ENCODE results near the gene CD300LB.
"Not testable (repeated sequence)": the region's sequence is repeated elsewhere in the genome, so short reads cannot be mapped to it uniquely, and the experiment has no call there.

Gene CD300LB

DNA sequence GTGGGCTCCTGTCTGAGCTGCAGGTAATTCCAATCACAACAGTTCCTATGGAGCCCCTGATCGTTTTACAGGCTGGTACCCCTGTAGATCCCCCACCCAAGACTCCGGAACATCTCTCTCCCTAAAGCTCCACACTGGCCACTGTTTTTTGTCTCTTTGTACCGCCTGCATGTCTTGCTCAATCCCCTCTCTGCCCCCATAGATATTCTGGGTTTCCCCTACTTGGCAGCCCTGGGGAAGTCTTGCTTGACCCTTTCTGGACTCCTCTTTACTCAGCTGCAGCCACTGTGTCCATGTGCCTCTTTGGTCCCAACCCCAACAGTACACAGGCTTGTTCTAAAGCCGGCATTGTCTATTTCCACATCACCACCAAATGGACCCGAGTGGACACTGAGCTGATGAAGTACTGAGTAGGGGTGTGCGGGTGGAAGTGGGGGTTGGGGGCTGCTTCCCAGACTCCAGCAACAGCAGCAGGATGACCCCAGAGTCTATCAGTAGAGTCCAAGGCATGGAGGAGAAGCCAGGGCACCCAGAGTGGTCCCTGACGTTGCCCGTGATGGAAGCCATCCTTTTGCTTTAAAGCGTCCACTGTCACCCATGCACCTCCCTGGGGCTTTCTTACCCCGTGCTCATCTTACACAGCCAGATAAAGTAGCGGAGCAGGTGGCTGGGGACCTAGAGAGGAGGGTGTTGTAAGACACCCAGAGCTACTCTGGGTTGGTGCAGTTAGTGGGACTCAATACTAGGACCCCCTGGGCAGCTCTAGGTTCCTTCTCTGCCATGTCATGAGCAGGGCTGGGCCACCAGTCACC is 6.4 kb downstream of the CD300LB start:
- no peak for DNase-seq

DNA sequence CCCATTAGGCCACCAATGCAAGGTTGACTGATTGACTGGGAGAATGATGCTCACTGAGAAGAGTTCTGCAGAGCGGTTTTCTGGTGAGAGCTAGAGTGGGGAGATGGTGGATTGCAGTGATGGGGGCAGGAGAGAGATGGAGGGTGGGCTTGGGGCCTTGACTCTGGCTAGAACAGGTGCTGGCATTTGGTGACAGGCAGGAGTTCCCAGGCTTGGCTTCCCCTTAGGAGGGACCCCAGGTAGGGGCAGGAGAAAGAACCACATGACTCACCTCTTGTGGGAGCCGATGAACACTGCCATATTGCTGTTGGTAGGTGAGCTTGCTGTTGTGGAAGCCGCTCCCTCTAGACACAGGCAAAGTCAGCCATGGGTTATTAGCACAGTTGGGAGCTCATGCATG is 8.0 kb downstream of the CD300LB start:
- no peak for DNase-seq

DNA sequence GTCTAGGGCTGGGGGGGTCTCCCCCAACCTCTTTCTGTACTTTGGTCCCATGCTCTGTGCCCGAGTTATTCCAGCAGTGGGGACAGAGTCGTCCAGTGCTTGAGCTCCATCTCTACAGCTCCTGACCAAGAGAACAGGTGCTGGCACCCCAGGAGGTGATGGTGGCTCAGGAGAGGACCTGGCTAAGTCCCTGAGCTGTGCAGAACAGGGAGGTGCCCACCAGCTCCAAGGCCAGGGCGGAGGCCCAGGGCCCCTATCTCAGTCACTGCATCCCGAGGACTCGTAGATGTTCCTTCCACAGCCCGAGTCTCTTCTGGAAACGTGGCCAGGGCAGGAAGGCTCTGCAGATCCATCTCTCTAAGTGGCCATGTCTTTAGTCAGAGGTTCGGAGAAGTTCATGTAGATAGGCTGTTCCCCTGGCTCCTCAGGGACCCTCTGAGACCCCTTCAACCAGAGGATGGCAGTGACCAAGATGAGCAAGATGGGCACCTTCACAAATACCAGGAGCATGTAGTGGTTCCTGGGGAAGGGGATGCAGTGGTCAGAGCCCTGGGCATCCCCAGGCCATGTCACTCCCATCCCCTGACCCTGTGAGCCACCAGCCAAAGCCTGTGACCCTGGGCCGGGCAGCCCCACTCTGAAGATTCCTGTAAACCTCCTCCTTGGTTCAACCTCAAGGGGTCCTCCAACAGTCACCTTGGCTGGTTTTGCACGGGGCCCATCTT is 8.7 kb downstream of the CD300LB start:
- no peak for DNase-seq

DNA sequence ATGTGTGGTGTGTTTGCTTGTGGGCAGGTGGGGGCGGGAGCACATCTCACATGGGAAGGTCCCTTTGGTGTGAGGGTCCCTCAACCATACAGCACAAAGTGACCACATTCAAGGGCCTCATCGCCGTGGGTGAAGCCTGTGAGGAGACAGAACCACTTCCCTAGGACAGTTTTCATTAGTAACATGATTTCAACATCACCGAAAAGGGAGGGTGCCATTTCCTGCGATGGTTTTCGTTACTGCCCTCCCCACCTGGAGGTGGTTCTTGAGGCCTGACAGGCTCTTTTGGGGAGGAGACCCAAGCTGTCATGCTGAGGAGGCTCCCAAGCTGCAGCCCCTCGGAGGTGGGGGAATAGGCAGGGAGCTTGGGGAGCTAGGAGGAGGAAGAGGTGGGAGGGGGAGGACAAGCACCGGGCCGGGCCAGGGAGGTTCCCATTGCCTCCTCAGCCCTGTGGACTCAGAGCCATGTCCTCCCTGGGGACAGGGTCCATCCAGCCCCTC is 9.5 kb downstream of the CD300LB start:
- no peak for DNase-seq

DNA sequence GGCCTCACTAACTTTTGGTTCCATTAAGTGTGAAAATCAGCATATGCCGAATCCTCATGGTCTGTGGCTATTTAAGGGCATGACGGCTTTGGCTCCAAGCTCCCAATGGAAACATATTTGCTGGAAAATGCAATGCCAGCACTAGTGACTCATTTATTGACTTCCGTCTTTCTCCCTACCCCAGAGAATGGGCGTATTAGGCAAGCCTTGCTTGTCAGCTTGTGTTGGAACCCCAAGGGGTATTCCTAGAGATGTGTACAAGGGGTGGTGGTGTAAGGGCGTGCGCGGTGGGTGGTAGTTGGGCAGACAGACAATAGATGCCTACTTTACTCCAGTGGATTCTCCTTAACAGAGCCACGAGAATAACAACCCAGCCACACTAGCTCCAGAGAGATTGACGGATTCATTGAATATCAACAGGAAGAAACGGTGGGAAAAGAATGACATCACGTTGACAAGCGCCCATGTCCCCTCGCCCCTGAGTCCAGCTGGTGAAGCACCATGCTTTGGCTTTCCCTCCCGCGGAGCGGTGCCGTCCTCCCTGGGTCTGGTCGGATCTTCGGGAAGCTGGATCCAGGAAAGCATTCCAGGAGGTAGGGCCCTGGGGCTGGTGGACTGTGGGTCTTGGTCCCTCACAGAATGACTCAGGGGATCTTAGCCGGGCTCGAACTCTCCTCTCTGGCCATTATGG is 10.3 kb downstream of the CD300LB start:
- DNase-seq = no peak

DNA sequence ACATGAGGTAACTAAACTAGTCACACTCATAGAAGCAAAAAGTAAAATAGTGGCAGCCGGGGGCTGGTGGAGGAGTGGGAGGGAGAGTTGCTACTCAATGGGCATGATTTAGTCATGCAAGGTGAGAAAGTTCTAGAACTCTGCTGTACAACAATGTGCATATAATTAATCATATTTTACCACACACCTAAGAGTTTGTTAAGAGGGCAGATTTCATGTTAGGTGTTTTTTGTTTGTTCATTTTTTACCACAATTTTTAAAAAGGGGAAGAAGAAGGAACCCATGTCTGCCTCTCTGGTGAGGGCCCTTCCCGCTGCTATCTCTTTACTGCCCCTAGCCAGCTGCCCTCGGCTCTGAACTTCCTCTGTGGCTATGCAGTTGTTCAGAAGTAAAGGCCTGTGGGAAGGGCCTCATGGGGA is 11.2 kb downstream of the CD300LB start:
- no peak for DNase-seq

DNA sequence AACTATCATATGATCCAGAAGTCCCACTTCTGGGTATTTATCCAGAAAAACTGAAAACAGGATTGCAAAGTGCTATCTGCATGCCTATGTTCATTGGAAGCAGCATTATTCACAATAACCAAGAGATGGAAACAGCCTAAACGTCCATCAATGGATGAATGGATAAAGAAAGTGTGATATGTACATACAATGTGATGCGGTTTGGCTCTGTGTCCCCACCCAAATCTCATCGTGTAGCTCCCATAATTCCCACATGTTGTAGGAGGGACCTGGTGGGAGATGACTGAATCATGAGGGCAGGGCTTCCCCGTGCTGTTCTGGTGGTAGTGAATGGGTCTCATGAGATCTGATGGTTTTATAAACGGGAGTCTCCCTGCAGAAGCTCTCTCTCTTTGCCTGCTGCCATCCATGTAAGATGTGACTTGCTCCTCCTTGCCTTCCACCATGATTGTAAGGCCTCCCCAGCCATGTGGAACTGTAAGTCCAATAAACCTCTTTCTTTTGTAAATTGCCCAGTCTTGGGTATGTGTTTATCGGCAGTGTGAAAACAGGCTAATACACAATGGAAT is 12.8 kb downstream of the CD300LB start:
- not testable (repeated sequence) for DNase-seq

DNA sequence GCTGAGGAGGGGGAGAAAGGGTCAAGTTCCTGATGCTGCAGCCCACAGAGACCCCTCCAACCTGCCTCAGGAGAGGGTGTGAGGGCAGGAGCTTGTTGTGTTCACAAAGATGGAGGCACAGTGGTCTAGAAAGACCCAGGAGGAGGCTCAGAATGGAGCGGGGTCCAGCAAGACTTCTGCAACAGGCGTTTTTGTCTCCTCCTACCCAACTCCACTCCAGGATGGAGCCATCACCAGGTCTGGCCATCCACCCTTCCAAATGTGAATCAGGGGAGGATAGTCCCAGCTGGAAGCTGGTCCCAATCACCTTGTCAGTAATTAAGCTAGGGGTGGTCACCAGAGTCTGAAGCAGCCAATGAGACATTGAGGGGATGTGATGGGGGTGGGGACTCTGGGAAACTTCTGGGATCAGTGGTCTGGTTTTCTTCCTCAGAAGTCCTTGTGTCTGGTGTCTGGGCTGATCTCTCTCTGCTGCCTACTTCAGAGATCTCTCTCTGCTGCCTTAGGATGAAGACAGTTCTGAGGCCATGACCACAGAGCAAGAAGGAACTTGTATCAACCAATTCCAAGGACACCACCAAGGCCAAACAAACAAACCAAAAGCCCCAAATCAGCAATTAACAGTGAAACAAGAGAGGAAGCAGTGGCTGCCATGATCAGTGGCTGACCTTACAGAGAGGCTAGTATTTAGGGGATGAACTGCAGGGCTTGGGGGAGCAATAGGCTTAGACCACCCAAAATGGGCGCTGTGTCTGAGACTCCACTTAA is 14.5 kb downstream of the CD300LB start:
- DNase-seq = no peak

DNA sequence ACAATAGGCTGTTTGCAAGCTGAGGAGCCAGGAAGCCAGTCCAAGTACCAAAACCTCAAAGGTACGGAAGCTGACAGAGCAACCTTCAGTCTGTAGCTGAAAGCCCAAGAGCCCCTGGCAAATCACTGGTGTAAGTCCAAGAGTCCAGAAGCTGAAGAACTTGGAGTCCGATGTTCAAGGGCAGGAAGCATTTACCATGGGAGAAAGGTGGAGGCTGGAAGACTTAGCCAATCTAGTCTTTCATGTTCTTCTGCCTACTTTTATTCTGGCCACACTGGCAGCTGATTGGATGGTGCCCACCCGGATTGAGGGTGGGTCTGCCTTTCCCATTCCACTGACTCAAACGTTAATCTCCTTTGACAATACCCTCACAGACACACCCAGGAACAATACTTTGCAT is 15.3 kb downstream of the CD300LB start:
- no peak for DNase-seq

DNA sequence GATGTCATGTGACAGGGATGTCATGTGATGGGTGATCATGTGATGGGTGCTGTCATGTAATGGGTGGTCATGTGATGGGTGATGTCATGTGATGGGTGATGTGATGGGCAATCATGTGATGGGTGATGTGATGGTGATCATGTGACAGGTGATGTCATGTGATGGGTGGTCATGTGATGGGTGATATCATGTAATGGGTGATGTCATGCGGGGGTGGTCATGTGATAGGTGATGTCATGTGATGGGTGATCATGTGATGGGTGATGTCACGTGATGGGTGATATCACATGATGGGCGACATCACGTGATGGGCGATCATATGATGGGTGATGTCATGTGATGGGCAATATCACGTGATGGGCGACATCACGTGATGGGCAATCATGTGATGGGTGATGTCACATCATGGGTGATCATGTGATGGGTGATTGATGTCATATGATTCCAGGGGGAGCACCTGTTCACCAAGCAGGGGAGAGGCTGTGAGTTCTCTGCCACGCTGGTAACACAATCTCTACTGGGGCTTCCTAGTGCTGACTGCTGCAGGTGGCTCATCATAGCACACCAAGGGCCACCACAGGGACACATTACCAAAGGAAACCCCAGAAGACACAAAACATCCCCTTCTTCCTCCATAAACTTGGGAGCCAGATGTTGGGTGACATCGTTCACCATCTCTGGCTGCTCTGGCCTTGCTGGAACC is 16.5 kb downstream of the CD300LB start:
- DNase-seq = no peak

DNA sequence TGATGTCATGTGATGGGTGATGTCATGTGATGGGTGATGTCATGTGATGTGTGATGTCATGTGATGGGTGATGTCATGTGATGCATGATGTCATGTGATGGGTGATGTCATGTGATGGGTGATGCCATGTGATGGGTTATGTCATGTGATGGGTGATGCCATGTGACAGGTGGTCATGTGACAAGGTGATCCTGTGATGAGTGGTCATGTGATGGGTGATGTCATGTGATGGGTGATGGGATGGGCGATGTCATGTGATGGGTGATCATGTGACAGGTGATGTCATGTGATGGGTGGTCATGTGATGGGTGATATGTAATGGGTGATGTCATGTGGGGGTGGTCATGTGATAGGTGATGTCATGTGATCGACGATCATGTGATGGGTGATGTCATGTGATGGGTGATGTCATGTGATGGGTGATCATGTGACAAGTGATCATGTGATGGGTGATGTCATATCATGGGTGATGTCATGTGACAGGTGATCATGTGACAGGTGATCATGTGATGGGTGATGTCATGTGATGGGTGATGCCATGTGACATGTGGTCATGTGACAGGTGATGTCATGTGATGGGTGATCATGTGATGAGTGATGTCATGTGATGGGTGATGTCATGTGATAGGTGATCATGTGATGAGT is 17.2 kb downstream of the CD300LB start:
- DNase-seq = no peak

DNA sequence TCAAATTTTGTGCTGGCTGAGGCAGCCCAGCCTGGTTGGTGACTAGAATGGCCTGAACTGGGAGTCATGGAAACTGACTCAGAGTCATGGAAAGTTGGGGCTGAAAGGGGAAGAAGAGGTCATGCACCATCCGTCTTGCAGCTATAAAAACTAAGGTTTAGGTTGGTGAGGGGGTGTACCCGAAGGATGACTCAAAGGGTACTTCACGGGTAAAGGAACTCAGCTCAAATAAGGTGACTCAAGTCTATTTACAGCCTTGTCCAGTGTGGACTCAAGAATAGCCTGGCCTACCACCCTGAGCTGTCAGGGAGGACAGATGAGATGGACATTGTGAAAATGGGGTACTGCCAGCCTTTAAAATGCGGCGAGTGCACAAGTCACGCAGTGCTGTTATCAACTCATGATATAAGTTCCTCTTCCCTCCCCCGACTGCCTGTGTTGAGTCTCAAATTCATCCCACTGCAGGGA is 18.6 kb downstream of the CD300LB start:
- peak; percentile 71 for DNase-seq

DNA sequence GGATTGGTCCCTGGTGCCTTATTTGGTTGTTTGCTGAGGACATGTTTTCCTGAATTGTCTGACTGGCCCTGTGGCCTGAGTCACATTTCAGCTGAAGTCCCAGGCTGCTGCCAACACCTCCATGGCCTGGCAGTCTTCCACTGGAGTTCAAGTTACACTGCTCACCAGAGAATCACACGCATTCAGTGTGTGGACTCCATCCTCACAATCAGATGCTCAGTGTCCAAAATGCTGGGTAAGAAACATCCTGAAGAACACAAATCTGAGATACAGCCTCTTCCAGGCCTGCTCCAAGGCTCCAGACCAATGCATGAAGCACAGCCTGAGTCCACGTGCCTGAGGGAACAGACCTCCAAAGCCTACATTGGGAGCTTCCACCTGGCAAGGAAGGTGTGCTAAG is 19.2 kb downstream of the CD300LB start:
- DNase-seq = no peak

DNA sequence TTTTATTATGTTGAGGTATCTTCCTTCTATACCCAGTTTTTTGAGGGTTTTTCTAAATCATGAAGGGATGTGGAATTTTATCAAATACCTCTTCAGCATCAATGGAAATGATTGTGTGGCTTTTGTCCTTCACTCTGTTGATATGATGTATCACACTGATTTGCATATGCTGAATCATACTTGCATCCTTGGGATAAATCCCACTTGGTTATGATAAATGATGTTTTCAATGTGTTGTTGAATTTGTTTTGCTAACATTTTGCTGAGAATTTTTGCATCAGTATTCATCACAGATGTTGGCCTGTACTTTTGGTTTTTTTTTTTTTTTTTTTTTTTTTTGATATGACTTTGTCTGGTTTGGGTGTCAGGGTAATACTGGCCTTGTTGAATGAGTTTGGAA is 23.1 kb downstream of the CD300LB start:
- DNase-seq = no peak

DNA sequence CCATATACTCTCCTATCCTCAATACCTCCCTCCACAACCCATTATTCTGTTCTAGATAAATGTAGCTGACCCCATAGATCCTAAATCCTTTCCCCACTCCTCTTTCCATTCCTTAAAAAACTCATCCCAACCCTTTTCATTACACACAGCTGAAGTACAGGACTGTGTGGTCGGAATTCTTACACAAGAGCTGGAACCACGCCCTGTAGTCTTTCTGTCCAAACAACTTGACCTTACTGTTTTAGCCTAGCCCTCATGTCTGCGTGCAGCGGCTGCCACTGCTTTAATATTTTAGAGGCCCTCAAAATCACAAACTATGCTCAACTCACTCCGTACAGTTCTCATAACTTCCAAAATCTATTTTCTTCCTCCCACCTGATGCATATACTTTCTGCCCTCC is 27.3 kb downstream of the CD300LB start:
- DNase-seq = not testable (repeated sequence)

DNA sequence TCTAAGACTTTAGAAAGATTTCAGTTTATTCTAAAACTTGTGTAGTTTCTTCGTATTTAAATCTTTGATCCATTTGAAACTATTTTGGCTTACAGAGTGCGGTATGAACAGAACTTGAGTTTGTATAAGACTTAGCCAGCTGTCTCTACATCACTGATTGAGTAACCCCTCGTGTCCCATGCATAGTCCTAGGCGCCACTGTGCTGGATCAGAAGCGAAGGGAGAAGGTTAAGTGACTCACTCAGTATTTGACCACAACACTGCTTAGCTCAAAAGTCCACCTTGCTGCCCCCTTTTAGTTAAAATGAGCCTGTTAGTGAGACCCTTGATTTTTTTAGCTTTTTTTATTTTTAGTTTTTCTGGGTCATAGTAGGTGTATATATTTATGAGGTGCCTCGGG is 28.4 kb downstream of the CD300LB start:
- no peak for DNase-seq

DNA sequence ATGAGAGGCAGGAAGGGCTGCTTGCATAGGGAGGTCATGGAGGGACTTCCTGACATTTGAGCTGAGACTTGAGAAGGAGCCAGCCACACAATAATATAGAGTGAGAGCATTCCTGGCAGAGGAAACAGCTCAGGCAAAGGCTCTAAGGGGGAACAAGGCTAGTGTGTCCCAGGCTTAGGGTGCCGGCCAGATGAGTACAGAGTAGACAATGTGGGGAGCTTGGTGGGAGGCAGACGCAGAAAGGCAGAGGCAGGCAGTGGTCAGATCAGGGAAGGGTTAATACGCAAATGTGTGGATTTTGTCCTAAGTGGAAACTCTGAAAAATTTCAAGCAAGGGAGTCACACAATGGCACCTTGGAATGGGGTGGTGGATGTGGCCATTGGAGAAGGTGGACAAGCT is 31.3 kb downstream of the CD300LB start:
- DNase-seq = no peak

DNA sequence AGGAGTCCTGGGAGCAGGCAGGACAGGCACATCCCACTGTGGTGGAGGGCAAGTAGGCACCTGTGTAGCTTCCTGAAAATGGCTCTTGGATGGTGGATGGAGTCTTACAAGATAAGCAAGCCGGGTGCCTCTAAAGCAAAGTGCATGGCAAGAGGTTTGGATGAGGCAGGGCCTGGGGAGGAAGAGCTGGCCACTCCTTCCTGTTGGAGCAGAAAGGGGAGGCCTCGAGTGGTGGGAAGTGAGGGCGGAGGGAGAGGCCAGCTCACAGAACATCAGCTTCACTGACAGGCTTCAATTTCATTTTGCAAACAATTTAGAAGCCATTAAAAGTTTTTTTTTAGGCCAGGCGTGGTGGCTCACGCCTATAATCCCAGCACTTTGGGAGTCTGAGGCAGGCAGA is 33.8 kb downstream of the CD300LB start:
- DNase-seq = no peak

DNA sequence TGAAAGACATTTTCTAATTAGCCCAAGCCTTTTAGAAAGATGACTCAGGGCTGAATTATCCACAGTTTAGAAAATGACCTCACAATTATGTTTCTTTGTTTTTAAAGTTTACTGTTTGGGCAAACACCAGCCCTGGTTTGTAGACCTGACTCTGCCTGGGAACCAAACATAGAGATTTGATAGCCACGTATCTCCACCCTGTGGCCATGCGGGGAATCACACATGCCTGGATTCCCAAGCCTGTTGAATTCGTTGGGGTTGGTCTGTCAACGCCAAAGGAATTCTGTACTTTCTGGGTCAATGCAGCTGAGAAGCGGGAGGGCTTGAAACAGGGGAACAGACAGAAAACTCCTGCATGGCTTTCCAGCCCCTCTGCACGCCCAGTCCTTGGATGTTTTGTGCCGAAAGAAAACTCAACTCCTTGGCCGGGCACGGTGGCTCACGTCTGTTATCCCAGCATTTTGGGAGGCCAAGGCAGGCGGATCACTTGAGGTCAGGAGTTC is 37.9 kb downstream of the CD300LB start:
- peak; percentile 60 for DNase-seq

DNA sequence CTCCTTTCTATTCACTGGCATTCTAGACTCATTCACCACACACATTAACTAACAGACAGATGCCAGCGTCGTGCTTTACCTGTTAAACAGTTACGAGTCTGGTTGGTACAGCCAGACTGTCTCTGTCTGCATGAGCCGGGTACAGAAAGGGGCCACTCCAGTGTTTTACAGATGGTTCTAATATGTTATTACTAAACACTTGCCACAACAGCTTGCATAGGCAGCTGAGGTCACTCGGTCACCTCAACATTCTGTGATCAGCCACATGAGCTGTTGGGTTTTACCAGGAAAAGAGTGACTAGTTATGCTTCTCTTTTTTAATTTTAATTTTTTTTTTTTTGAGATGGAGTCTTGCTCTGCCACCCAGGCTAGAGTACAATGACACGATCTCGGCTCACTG is 39.6 kb downstream of the CD300LB start:
- no peak for DNase-seq

DNA sequence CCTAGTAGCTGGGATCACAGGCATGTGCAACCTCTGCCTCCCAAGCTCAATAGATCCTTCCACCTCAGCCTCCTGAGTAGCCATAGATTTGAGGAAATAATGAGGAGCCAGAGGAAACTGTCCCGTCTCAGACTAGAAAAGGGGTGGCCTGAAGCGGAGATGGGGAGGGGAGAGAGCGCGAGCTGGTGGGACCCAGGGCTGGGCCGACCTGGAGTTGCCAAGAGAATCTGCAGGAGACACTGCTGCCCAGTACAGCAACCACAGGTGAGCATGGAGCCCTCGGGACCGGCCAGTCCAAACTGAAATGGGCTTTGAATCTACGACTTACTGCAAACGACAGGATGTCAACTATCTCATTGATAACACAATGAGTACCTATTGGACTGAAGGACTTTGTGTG is 40.6 kb downstream of the CD300LB start:
- no peak for DNase-seq

Data from kidney glomerular epithelial cell (primary cell).